Suppressor macrophage (primary cell): ENCODE data around the gene SLC22A14.
A peak's percentile ranks its signal among the peaks of the same experiment; 100 is the strongest.
"Not testable (repeated sequence)": the region's sequence is repeated elsewhere in the genome, so short reads cannot be mapped to it uniquely, and the experiment has no call there.

Experiments used
- DNase-seq, 4 experiments: peaks; one replicate each; pipeline ENCODE4 v3.0.0-alpha.2; 2020 to 2022

The SLC22A14 gene

DNA sequence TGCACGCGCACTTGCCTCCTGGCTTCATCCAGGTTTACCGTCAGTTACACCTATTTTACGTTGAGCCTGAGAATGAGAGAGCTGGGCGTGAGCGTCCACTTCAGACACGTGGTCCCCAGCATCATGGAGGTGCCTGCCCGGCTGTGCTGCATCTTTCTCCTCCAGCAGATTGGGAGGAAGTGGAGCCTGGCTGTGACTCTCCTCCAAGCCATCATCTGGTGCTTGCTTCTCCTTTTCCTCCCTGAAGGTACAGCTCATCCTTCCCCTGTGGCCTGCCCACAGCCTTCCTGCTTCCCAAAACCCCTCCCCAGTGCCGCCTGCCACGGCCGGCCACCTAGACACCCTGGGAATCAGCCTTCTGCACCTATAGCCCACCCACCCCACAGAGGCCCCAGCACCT, 31.6 kb downstream of the SLC22A14 start:
- peak; percentile 30 to 60 (median 58) for DNase-seq

DNA sequence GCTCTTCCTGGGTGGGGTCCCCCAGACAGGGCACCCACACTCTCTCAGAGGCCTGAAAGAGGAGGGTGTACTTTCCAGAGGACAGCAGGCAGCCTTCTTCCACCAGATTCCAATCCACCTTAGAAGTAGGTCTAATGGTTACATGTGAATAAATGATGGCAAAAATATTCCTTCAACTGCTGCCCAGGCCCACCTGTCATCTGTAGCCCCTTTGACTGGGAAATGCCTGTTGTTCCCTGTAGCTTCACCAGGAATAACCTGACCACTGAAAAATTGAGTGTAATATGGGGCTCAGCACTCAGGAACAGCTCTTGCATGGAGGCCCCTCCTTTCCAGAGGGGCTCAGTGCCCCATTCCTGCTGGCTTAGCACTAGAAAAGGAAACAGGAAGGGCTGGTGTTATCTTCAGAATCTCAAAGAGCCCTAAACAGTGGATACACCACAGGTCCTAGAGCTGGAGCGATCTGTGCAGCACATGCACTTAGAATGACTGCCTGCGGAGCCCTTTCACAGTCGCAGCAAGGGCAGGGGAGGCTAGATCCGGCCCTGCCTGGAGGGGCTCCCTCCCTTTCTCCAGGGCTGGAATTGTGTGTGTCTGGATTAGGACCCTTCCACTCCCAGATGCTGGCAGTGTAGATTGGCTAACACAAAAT, 32.1 kb downstream of the SLC22A14 start:
- no peak for DNase-seq

DNA sequence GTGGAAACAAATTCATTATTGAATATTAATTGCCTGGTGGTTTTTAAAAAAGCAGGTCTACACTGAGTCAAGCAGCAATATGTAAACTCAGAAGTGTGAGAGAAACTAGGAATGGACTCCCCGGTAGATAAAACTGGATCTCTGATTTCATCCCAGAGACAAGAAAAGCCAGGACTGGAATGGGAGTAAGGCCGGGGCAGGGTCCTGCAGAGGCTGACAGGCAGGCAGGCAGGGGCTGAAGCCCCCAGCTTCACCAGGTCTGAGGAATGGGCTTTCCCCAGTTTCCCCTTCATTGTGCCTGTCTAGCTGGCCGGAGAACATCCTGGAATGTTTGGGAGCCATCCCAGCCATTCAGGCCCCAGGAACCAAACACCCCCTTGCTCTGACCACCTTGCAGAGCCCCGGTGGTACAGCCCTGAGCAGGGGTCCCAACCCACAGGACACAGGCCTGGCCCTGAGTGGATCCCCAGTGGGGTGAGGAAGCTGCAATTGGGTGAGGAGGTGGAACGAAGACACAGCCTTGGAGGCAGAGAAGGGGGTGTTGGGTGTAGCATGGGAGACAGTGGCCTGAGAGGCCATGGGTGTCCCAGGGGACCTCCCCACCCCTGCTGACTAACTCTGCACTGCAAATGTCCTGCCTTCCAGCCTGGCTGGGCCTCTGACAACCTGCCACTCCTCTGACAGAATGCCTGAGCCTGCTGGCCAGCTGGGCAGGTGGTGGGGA, 32.8 kb downstream of the SLC22A14 start:
- no peak for DNase-seq

DNA sequence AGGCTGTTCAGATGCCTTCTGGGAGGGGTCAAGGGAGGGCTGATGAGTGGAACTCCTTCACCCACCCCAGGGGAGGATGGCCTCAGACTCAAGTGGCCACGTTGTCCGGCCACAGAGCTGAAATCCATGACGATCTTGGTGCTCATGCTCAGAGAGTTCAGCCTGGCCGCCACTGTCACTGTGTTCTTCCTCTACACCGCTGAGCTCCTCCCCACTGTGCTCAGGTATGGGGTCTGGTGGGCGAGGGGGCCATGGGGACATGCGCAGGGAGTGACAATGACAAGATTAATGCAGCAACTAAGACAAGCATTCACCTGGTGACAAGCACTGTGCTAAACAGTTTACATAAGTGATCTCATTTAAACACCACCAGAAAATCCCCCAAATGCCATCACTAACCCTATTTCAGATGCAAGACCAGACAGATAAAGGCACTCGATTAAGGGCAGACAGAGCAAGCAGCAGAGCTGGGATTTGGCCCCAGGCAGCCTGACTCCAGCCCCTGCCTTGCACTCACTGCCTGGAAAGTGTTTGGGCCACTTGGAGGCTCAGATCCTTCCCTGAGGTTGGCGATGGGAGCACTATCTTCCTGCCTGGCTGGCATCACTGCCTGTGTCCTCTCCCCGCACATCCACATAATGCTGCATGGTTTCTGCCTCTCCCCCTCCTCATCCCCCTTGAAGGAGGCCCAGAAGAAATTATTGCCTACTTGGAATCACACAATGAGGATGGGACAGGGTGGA, 33.6 kb downstream of the SLC22A14 start:
- DNase-seq: no peak

DNA sequence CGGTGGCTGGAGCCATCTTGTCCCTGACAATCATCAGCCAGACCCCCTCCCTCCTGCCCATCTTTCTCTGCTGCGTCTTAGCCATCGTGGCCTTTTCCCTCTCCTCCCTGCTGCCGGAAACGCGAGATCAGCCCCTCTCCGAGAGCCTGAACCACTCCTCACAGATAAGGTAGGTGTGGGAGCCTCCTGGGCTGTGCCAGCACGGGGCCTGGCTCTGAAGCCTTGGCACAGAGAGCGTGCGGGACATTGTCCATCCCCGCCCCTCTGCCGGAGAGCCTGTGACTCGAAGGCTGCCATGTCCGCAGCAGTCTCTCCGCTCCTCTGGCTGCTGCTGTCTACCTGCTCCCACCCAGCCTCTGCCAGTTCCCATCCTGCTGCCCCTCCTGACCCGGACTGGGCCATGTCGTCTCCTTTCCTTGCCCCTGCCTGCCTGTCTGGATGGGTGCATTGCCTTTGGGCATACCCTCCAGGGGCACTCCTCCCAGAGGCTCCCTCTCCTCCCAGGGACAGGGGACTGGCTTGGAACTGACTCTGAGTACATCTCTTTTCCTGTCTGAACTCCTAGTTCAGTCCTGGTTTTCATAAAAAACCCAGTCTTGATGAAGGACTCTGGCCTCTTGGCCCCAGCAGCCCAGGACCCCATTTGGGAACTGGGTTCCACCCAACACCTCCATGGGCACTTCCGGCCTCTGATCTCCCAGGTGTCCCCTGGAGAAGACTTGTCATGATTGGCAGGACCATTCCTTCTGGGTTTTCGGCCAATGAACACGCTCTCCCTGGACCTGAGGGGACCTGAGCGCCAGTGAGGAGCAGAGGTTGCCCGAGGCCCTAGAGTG, 34.5 kb downstream of the SLC22A14 start:
- no peak for DNase-seq

DNA sequence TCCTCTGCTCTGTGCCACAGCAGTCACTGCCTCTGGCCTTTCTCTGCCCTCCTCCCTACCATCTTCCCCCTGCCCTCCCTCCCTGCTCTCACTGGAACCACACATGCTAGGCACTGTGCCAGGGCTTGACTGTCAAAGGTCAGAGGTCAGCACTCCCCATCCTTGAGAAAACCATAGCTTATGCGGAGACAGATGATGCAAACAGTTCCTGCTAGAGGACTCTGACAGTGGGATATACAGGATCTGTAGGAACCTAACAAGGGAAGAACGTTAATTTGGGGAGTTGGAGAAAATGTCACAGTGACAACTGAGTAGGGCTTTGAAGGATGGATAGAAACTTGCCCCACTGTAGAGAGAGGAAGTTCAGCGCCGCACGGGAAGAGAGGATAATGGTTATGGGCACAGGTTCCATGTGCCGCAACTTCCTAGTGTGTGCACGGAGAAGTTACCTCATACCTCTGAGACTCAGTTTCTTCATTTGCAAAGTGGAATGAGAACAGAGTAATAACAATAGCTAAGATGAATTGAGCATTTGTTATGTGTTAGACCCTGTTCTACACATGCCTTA, 35.2 kb downstream of the SLC22A14 start:
- DNase-seq: peak; percentile 36 to 62 (median 48)

DNA sequence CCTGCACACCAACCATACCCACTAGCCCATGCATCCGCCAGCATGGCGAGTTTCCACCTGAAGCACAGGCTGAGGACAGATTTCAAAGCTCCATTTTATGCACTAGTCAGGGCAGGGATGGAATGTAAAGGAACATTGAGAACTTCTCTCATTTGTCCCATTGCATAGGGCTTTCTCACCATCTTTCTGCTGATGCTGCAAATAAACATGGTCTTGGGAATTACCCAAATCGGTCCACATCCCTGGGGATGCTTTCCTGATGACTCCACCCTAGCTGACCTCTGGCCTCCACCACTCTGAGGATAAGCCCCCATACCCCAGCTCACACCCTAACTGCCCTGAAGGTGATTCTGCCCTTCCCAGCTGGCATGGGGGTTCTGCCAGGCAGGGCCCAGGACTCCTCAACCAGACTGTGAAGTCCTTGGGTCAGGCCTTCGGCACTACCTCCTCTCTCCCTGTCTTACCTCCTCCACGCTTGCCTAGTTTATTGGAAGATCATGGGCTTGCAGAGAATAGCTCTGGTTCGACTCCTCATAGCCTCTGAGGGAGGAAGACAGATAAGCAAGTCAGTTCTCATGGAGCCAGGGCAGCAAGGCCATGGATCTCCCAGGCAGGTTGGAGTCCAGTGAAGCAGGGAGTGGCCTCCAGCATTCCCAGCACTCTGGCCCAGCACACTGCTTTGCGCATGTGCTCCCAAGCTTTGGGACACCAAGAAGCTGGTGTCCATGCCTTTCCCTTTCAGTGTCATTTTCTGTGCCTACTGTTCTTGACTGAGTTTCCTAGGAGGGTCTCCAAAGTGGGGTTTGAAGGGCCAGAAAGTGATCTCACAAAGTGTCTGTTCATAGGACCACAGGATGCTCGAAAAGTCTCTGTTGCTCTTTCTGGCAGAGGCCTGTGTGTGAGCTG, 36.9 kb downstream of the SLC22A14 start:
- no peak for DNase-seq

DNA sequence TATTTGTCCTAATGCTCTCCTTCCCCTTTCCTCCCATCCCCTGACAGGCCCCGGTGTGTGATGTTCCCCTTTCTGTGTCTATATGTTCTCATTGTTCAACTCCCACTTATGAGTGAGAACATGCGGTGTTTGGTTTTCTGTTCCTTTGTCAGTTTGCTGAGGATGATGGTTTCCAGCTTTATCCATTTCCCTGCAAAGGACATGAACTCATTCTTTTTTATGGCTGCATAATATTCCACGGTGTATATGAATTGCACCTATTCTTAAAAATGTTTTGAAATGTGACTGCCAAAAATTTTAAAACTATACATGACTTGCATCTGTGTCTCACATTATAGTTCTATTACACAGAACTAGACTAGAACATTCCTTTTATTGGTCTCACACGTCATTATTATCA, 38.5 kb downstream of the SLC22A14 start:
- not testable (repeated sequence) for DNase-seq

DNA sequence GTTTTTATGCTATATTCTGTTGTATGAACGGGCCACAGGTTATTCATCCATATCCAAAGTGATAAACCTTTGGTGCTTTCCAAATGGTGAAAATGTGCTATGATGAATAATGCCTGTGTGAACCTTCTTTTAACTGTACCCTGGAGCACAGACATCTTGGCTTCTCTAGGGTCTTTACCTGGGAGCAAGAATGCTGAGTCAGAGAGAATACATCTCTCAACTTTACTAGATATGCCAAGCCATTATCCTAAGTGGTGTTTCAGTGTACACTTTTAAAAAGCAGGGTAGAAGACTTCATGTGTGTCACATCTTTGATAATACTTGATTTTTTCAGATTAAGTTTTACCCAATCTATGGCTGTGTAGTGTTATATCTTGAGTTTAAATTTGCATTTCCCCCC, 41.0 kb downstream of the SLC22A14 start:
- no peak for DNase-seq

DNA sequence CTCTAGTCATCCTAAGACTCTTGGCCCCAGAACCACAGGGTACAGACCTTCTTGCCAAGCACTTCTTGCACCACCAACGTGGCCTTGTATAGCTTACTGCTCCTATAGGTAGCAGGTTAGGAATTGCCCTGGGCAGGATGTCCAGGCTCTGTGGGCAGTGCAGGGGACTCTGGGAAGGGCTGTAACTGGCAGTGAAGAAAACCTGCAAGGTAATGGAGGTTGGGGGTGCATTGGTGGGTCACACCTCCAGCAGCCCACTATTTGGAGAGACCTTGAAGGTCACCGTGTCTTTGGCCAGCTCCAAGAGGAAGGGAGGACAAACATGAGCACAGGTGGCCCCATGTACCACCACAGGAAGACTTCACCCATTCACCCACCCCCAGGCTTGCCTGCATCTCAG, 43.2 kb downstream of the SLC22A14 start:
- DNase-seq: no peak

DNA sequence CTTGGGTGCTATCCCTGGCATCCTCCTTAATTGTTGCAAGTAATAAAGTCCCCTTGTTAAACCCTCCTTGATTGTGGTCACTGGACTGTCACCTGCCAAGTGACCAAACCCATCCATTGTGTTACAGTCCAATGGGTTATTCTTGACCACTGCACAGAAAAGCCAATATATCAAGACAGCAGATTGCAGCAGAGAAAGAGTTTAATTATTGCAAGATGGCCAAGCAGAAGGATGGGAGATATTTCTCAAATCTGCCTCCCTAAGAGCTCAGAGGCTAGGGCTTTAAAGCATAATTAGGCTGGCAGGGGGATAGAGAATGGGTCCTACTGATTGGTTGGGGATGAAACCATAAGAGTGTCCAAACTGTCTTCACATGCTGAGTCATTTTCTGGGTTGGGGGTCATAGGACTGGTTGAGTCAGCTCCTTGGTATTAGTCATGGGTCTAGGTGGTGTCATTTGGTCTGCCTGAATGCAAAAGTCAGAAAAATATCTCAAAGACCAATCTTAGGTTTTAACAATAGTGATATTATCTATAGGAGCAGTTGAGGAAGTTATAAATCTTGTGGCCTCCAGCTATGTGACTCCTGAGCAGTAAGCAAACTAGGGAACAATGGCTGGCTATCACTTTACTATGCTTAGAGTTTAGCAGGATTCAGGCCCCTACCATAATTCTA, 45.4 kb downstream of the SLC22A14 start:
- peak; percentile 32 to 67 (median 51) for DNase-seq

DNA sequence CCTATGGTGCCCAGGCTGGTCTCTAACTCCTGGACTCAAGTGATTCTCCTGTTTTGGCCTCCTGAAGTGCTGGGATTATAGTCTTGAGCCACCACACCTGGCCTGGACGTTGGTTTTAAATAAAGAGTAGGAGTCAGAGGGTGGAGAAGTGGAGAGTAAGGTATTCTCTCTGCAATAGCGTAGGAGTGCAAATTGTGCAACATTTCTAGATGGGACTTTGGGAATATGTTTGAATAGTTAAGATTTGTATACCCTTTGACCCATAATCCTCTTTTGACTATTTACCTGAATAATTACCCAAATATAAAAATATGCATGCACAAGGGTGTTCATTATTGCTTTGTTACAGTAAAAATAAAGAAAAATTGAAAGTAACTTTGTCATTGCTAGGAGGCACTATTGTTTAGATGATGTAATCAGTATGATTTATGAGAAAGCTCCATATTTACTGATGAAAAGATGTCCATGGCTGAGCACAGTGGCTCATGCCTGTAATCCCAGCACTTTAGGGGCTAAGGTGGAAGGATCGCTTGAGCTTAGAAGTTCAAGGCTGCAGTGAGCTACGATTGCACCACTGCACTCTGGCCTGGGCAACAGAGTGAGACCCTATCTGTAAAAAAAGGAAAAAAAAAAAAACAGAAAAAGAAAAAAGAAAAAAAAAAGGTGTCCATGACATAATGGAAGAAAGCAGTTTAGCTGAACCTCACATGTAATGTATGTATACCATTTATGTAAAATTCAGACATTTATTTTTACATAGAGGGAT, 49.3 kb downstream of the SLC22A14 start:
- DNase-seq: no peak

DNA sequence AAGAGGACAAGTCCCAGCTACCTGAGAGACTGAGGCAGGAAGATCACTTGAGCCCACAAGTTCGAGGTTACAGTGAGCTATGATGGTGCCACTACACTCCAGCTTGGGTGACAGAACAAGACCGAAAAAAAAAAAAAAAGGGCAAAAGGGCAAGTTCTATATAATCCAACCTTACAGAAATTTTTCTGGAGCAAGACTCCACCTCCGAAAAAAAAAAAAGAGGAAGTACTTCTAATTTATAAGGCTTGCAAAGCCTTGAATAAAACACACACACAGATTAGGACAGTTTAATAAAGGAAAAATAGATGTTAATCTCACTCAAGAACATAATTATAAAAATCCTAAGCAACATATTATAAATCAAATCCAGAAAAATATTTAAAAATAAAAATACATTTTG, 50.1 kb downstream of the SLC22A14 start:
- DNase-seq: peak in 3 of 4 experiments; percentile 18 to 58 (median 47)

DNA sequence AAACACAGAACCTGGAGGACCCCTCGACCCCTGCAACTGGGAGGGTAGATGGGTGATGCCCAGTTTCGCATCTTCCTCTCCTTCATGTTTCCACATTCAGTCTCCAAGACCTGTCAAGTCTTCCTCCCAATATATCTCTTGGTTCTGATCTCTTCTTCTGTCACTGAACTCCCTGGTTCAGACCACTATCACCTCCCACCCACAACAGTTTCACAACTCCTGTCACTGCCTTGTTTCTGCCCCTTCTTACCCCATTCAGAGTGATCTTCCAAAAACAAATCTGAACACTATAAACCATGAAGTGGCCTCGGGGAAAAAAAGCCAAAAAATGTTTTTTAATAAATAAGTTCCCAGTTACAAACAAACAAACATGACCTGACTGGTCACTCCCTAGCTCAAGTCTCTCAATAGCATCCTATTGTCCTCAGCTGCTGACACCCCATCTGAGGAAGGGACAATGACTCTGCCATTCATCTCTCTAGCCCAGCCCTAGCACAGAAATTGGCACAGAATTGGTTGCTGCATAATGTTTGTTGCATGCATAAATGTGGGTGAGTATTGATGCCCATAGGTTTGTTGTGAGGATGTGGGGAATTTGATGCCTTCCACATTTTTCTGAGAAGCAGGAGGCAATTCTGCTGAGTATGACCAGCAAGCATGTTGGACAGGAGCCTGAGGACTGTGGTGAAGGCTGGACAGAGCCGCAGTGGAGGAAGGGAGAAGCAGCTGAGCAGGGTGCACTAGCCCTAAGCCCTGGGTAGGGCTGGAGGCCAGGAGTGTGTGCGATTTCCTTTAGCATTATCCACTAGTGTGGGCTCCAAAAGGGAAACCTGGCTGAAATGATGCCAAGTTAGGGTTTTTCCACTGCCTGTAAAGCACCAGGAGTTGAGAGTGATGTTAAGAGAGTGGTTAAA, 52.3 kb downstream of the SLC22A14 start:
- no peak for DNase-seq

DNA sequence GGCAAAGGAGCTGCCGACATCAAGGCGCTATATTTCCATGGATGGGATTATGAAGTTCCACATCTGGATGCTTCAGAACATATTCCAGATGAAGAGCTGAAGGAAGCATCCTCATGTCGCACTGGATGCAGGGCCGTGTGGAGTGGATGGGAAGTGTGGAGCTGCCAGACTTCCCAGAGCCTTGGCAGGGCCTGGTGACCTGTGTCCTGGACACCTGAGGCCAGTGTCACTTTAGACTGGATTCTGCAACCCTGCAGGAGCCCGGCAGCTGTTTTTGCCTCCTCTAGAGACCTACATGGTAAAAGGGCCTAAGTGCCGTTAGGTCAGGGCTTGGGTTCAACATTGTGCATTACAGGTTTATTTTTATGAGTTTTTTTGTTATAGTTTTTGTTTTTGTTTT, 53.2 kb downstream of the SLC22A14 start:
- DNase-seq: no peak

DNA sequence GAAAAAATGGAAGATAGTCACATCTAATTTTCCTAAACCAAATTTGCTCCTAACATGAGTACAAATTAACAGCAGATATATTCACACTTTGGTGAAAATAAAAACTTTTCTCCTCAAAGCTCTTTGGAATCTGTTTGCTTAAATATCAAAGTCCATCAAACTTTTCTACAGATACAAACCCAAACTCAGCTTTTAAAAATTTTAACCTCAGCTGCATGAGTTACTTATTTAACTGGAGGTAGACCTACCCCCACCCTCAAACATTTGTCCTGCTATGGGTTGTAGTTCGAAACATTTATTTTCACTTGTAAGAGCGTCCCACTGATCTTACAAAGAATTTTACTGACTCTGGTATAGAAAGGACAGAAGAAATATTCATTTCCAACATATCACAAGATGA, 55.6 kb downstream of the SLC22A14 start:
- DNase-seq: no peak

DNA sequence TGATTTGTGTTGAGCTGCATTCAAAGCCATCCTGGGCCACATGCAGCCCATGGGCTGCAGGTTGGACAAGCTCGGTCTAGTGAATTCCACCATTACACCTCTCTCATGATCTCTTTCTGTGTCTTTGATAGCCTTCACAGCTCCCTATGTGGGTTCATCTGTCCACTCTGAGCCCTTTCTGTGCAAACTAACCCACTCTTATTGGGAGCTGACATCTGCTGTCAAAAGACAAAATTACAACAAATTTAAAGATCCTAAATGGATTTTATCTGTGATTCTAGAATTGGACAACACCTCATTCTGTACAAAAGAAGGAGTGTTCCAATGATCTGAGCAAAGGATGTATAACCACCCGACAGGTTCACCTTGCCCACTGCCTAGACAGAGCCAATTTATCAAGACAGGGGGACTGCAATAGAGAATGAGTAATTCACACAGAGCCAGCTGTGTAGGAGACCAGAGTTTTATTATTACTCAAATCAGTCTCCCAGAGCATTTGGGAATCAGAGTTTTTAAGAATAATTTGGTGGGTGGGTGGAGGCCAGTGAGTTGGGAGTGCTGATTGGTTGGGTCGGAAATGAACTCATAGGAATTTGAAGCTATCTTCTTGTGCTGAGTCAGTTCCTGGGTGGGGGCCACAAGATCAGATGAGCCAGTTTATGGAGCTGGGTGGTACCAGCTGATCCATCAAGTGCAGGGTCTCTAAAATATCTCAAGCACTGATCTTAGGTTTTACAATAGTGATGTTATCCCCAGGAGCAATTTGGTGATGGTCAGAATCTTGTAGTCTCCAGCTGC, 61.9 kb downstream of the SLC22A14 start:
- DNase-seq: peak in 2 of 4 experiments; percentile 14 to 25
